Omental fat pad (tissue), 4 donors: ENCODE data around the gene SNX32. TPM values are rescaled to one million over a fixed set of nuclear protein-coding genes. Genes with fewer than 3 reads are reported as not detected.

Experiments used
- ATAC-seq: fragments of 150-250 bp; one replicate; pipeline ENCODE4 v1.9.1; 2016; ENCODE audit warnings: mild to moderate bottlenecking, moderate library complexity; ENCODE audit not compliant: low FRiP score
- DNase-seq: peaks from one replicate; pipeline ENCODE4 v3.0.0-alpha.2; 2019; ENCODE audit warnings: low spot score
- CTCF ChIP-seq, 3 donors: fragments of 450-650 bp; IDR thresholded peaks; one replicate each; pipeline ENCODE4 v1.5.1; 2016 to 2017; ENCODE audit warnings: antibody characterized with exemption in 3 of 3, mild to moderate bottlenecking in 3 of 3, moderate library complexity in 2 of 3
- total RNA-seq, 4 donors: library from RNA; depleted of rRNA; stranded (reverse); fragments of >200 nt; gene quantifications; one replicate each; pipeline ENCODE4 v1.1.0, GENCODE V29; 2016

The SNX32 gene
- total RNA-seq, 4 donors from 2014 or later, result 0.79 to 1.6 (median 1.1) TPM

- TF ChIP-seq CTCF (IDR thresholded peaks at IDR 0.05), result no peak
- no peak for DNase-seq
- ATAC-seq, result no peak
Measured at GRCh38 chr11:65793144-65793581, 40.6 kb upstream of the SNX32 start.

DNA sequence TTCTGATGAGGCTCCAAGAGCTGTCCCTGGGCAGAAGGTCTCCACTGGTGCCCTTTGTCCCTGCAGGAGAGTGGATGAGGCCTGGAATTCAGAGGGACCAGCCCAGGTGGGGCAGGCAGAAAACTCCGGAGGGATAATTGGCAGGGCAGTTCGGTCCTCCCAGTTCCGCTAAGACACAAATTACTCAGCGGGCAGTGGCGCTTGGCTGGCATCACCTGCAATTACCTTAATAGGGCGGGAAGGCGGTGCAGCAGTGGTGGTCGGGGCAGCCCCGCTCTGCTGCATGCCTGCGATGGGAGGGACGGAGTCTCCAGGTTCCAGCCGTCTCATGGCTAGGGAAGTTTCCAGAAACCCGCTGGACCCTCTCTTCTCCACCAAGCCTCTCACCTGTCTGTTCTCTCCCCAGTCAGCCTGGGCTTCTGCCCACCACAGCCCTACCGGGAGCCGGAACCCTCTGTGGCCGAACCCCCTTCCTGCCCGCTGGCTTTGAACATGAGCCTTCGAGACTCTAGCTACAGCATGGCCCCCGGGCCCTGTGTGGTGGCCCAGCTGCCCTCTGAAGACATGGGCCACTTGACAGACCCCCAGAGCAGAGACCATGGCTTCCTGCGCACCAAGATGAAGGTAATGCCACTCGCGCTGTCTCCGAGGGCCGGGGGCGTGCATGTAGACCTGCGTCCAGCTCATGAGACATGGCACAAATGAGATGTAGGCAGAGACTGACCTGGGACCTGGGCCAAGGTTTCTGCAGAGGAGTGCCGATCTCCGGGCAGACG is 40.0 kb upstream of the SNX32 start:
- no peak for ATAC-seq
- no peak for TF ChIP-seq CTCF (IDR thresholded peaks at IDR 0.05)
- no peak for DNase-seq

DNA sequence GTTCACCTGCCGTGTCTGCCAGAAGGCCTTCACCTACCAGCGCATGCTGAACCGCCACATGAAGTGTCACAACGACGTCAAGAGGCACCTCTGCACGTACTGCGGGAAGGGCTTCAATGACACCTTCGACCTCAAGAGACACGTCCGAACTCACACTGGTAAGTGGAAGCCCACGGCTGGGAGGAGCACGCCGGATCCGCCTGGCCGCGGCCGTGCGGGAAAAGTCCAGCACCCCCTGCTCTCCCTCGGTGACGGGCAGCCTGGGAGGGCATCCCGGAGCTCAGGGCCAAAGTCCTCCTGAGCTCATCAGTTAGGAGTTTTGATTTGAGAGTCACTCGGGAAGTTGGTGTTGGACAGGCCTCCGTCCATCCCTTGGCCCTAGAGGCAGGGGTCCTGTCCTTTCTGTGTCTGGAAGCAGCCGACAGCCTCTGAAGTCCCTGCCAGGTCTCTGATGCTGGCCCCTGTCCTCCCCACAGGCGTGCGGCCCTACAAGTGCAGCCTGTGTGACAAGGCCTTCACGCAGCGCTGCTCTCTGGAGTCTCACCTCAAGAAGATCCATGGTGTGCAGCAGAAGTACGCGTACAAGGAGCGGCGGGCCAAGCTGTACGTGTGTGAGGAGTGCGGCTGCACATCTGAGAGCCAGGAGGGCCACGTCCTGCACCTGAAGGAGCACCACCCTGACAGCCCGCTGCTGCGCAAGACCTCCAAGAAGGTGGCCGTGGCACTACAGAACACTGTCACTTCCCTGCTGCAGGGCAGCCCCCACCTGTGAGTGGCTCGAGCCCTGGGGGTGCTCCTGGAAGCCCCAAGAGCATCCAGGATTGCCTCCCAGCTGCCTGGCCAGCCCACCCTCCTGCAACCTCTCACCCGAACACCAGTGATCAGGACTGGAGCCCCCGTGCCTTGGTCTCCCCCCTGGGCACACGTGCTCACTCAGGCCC is 38.9 kb upstream of the SNX32 start:
- ATAC-seq (no peak), DNase-seq (no peak)
- no peak for TF ChIP-seq CTCF (IDR thresholded peaks at IDR 0.05)

DNA sequence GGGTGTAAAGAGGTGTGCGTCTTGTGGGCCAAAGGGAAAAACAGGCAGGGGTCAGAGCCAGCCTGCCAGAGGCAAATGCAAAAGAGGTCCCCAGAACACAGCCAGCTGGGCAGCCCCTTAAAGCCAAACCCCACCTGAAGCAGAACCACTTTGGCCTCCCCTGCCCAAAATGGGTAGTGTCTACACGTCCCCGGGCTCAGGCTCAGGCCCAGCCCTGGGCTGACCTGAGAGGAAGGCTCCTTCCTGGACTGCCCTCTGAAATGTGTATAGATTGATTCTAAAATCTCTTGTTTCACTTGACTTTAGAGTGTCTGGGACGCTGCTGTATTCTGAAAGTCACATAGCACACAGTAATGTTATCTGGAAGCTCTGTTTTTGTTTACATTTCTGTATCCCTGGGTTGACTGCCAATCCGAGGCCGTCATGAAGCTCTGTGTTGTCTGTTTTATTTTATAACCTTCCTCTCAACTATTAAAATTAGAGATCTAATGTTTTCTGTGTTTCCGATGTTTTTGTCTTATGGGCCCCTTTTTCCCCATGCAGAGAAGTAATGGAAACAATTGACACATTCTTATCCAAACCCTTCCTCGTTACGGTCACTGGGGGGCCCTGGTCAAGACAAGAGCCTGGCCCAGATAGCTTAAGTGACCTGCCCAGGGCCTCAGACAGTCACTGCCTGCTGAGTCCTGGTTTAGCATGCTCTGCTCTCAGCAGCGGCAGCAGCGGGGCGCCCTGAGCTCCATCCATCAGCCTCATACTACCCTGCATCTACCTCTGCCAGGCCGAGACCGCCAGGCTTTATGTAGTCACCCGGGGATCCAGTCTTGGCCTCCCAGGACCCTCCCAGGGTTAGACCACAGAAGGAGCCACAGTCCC is 36.8 kb upstream of the SNX32 start:
- no peak for ATAC-seq

GRCh38 chr11:65797711-65798110 is 36.1 kb upstream of the SNX32 start:
- DNase-seq, result no peak
- TF ChIP-seq CTCF (IDR thresholded peaks at IDR 0.05), result no peak
- no peak for ATAC-seq

More for the DNA sequence above, 36.8 kb upstream of the SNX32 start:
- no peak for DNase-seq
- no peak for TF ChIP-seq CTCF (IDR thresholded peaks at IDR 0.05)

DNA sequence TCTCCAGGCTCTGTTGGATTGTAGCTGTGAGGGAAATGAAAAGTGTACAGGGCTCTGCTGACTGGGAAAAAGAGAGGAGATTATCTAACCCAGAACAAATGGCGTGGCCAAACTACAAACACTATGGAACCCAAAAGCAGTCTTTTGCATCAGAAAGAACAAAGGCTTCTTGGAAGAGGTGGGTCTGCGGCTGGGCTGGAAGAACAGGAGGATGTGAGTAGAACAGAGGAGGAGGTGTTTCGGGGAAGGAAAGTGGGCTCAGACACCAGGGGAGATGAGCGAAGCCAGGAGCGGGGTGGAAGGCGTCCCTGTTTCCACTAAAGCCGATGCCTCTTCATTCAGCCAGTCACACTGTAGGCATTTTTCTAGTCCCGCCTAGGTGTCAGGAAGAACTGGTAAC is 34.9 kb upstream of the SNX32 start:
- no peak for TF ChIP-seq CTCF (IDR thresholded peaks at IDR 0.05)
- no peak for ATAC-seq
- no peak for DNase-seq
